ENCODE data around the gene C9orf57. TPM values are rescaled to one million over a fixed set of nuclear protein-coding genes. Genes with fewer than 3 reads are reported as not detected.

C9orf57 gene
- total and polyA plus RNA-seq, 2 of the 8 experiments (the other 6 are each of a cell fraction or from before 2014, with no cell fraction given): not detected

- TF ChIP-seq SIN3A (conservative IDR thresholded peaks at IDR 0.05 in 1 of 2, IDR thresholded peaks at IDR 0.05 in 1 of 2; ENCODE audit: low read depth in 1 of 2, low read length in 2 of 2): no peak
- TF ChIP-seq CEBPB (IDR thresholded peaks at IDR 0.05; ENCODE audit: low read depth, low read length): no peak
- TF ChIP-seq POLR2AphosphoS5 (IDR thresholded peaks at IDR 0.05; ENCODE audit: low read depth, low read length): no peak
- TF ChIP-seq RBBP5 (IDR thresholded peaks at IDR 0.05; ENCODE audit: borderline replicate concordance, low read depth, low read length): no peak
- TF ChIP-seq KDM1A (IDR thresholded peaks at IDR 0.05; ENCODE audit: borderline replicate concordance, low read length): no peak
- no peak for TF ChIP-seq CREB1 (IDR thresholded peaks at IDR 0.05)
Observed at GRCh38 chr9:72005451-72005850, 55.0 kb downstream of the C9orf57 start (continued).

Small RNAs within 50 kb of the gene (small RNA-seq; reads per million reads assigned to genes)
- gene HSPB1P1 (ENCODE audit: insufficient read depth): not detected

Other genes with a start within 250 kb of the C9orf57 start
- 60.8 and 62.7 TPM in 2 replicates for gene ABHD17B, start 149.4 kb downstream of the C9orf57 start, total RNA-seq (2021; fragmentation: NEBNext Ultra II Directional; extraction: Animal tissue kit (Norgen Biotek cat#: 25700))
- 29.2 and 37.2 TPM in 2 replicates for gene ABHD17B, start 149.4 kb downstream of the C9orf57 start, polyA plus RNA-seq (2011; rRNA removed)
- gene C9orf85, start 149.0 kb downstream of the C9orf57 start, total RNA-seq (2021; fragmentation: NEBNext Ultra II Directional; extraction: Animal tissue kit (Norgen Biotek cat#: 25700)): 13.2 and 14.5 TPM in 2 replicates
- gene C9orf85, start 149.0 kb downstream of the C9orf57 start, polyA plus RNA-seq (2011; rRNA removed): 6.2 and 6.3 TPM in 2 replicates
- gene GDA, start 88.8 kb upstream of the C9orf57 start, total RNA-seq (2021; fragmentation: NEBNext Ultra II Directional; extraction: Animal tissue kit (Norgen Biotek cat#: 25700)): 3.0 TPM in 2 replicates
- gene GDA, start 88.8 kb upstream of the C9orf57 start, polyA plus RNA-seq (2011; rRNA removed): 0.17 and 0.35 TPM in 2 replicates

Measured in H1 (cell line).